Measurements from ENCODE around the gene SIL1. TPM values are rescaled to one million over a fixed set of nuclear protein-coding genes. Genes with fewer than 3 reads are reported as not detected.

SIL1 gene
- total and polyA plus RNA-seq, 2 donors (not counting 3 experiments of a cell fraction or from before 2014, with no cell fraction given) = 47.6 to 67.2 TPM

DNA sequence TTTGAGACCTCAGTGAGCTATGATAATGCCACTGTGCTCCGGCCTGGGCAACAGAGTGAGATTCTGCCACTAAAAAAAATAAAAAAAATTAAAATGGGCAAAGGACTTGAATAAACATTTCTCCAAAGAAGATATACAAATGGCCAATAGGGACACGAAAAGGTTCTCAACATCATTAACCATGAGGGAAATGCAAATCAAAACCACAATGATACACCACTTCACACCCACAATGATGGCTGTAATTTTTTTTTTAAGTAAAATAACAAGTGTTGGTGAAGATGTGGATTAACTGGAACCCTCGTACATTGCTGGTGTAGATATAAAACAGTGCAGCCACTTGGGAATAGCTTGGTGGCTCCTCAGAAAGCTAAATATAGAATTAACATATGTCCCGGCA is 68.0 kb downstream of the SIL1 start:
- TF ChIP-seq MYC (IDR thresholded peaks at IDR 0.05; ENCODE audit: low read depth, low read length) (no peak), GATA2 (IDR thresholded peaks at IDR 0.05; ENCODE audit: insufficient read depth, insufficient read length, low read depth, low read length) (no peak), JUN (IDR thresholded peaks at IDR 0.05; ENCODE audit: borderline replicate concordance, insufficient read depth, insufficient read length, low read depth) (no peak), POLR2AphosphoS5 (IDR thresholded peaks at IDR 0.05; ENCODE audit: insufficient read depth, low read depth, low read length) (no peak), FOS (IDR thresholded peaks at IDR 0.05; ENCODE audit: borderline replicate concordance, insufficient read depth, low read length) (no peak), POLR2A (IDR thresholded peaks at IDR 0.05; ENCODE audit: low read depth, low read length) (no peak)
- TF ChIP-seq, protein P1, sequence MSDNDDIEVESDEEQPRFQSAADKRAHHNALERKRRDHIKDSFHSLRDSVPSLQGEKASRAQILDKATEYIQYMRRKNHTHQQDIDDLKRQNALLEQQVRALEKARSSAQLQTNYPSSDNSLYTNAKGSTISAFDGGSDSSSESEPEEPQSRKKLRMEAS (IDR thresholded peaks at IDR 0.05; ENCODE audit: insufficient read depth, insufficient read length) = no peak
- intact Hi-C loops (cut with micrococcal nuclease) (no loop called here), dilution Hi-C loops (cut with MboI; ENCODE audit: extremely low pct_ligation_motif_present, low sequenced_read_pairs) (no loop called here)
- no peaks in the 10 kb centered on the region for H3K27me3 ChIP-seq (ENCODE audit: control insufficient read depth in 2 of 2, insufficient read depth in 2 of 2, low read length in 2 of 2)
- no peak for DNase-seq (ENCODE audit: low read depth, low spot score)
- POLR2A ChIA-PET = no interaction called here
- H2AFZ ChIP-seq (ENCODE audit: low read depth, low read length) = no peak overlapping the region
- H3K4me1 ChIP-seq (ENCODE audit: control insufficient read depth, extremely low read depth, insufficient read depth, low read length) = no peaks in the 10 kb centered on the region
- no peak for FAIRE-seq
- H4K20me1 ChIP-seq (replicated peaks; ENCODE audit: control insufficient read depth, extremely low read depth, insufficient read depth, low read length) = no peaks in the 10 kb centered on the region
- CTCF ChIA-PET = no interaction called here
- BruUV-seq (replicated peaks) = no TSS peak
- no peaks in the 10 kb centered on the region for H3K9me1 ChIP-seq (replicated peaks; ENCODE audit: control insufficient read depth, extremely low read depth, insufficient read depth, low read length)
- H3K27ac ChIP-seq (ENCODE audit: insufficient read depth, low read depth, low read length) = no peak overlapping the region
- no peak overlapping the region for H3K9ac ChIP-seq (replicated peaks; ENCODE audit: extremely low read depth, insufficient read depth, low read length)
- H3K36me3 ChIP-seq (ENCODE audit: control insufficient read depth in 2 of 2, extremely low read depth in 1 of 2, insufficient read depth in 2 of 2, low read length in 2 of 2) = no peaks in the 10 kb centered on the region
- no peaks in the 10 kb centered on the region for H3K79me2 ChIP-seq (ENCODE audit: control insufficient read depth, insufficient read depth, low read length)
- no peak overlapping the region for H3K4me3 ChIP-seq (replicated peaks in 1 of 3; ENCODE audit: insufficient read depth in 1 of 3, low read depth in 1 of 3, low read length in 3 of 3)
- no peak overlapping the region for H3K4me2 ChIP-seq (ENCODE audit: insufficient read depth, low read length)
- no peaks in the 10 kb centered on the region for H3K9me3 ChIP-seq (replicated peaks; ENCODE audit: control insufficient read depth, insufficient read depth, low read length)

GRCh38 chr5:139126711-139127111 is 71.5 kb downstream of the SIL1 start:
- no peak for DNase-seq (ENCODE audit: low read depth, low spot score)
- CTCF ChIA-PET = interaction anchor here (0.9 to 1.9 kb wide), 3 partner anchors 12 to 21 kb away, joined by 3 to 7 read pairs (median 3); no protein-coding TSS in a partner anchor

More at GRCh38 chr5:139126711-139127111, 71.5 kb downstream of the SIL1 start:
- no peak for FAIRE-seq
- TF ChIP-seq POLR2A (IDR thresholded peaks at IDR 0.05; ENCODE audit: low read depth, low read length) (no peak), GATA2 (IDR thresholded peaks at IDR 0.05; ENCODE audit: insufficient read depth, insufficient read length, low read depth, low read length) (no peak), MYC (IDR thresholded peaks at IDR 0.05; ENCODE audit: low read depth, low read length) (no peak), FOS (IDR thresholded peaks at IDR 0.05; ENCODE audit: borderline replicate concordance, insufficient read depth, low read length) (no peak), POLR2AphosphoS5 (IDR thresholded peaks at IDR 0.05; ENCODE audit: insufficient read depth, low read depth, low read length) (no peak), JUN (IDR thresholded peaks at IDR 0.05; ENCODE audit: borderline replicate concordance, insufficient read depth, insufficient read length, low read depth) (no peak), EZH2 (IDR thresholded peaks at IDR 0.05; ENCODE audit: borderline replicate concordance, low read depth, low read length, severe bottlenecking) (no peak)
- TF ChIP-seq, protein P2, sequence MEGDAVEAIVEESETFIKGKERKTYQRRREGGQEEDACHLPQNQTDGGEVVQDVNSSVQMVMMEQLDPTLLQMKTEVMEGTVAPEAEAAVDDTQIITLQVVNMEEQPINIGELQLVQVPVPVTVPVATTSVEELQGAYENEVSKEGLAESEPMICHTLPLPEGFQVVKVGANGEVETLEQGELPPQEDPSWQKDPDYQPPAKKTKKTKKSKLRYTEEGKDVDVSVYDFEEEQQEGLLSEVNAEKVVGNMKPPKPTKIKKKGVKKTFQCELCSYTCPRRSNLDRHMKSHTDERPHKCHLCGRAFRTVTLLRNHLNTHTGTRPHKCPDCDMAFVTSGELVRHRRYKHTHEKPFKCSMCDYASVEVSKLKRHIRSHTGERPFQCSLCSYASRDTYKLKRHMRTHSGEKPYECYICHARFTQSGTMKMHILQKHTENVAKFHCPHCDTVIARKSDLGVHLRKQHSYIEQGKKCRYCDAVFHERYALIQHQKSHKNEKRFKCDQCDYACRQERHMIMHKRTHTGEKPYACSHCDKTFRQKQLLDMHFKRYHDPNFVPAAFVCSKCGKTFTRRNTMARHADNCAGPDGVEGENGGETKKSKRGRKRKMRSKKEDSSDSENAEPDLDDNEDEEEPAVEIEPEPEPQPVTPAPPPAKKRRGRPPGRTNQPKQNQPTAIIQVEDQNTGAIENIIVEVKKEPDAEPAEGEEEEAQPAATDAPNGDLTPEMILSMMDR (IDR thresholded peaks at IDR 0.05; ENCODE audit: extremely low read depth in 1 of 2, insufficient read depth in 1 of 2, low read depth in 1 of 2, low read length in 2 of 2) = no peak
- TF ChIP-seq, protein P1 (IDR thresholded peaks at IDR 0.05; ENCODE audit: insufficient read depth, insufficient read length) = no peak
- H3K4me3 ChIP-seq (replicated peaks in 1 of 3; ENCODE audit: insufficient read depth in 1 of 3, low read depth in 1 of 3, low read length in 3 of 3) = no peak overlapping the region
- H3K79me2 ChIP-seq (ENCODE audit: control insufficient read depth, insufficient read depth, low read length) = no peaks in the 10 kb centered on the region
- H4K20me1 ChIP-seq (replicated peaks; ENCODE audit: control insufficient read depth, extremely low read depth, insufficient read depth, low read length) = no peaks in the 10 kb centered on the region
- dilution Hi-C loops (cut with MboI; ENCODE audit: extremely low pct_ligation_motif_present, low sequenced_read_pairs) = no loop called here
- no peaks in the 10 kb centered on the region for H3K9me3 ChIP-seq (replicated peaks; ENCODE audit: control insufficient read depth, insufficient read depth, low read length)
- POLR2A ChIA-PET = no interaction called here
- H3K36me3 ChIP-seq (ENCODE audit: control insufficient read depth in 2 of 2, extremely low read depth in 1 of 2, insufficient read depth in 2 of 2, low read length in 2 of 2) = no peaks in the 10 kb centered on the region
- no peak overlapping the region for H2AFZ ChIP-seq (ENCODE audit: low read depth, low read length)
- no peak overlapping the region for H3K27ac ChIP-seq (ENCODE audit: insufficient read depth, low read depth, low read length)
- no peak overlapping the region for H3K9ac ChIP-seq (replicated peaks; ENCODE audit: extremely low read depth, insufficient read depth, low read length)
- no peaks in the 10 kb centered on the region for H3K4me1 ChIP-seq (ENCODE audit: control insufficient read depth, extremely low read depth, insufficient read depth, low read length)
- no peak overlapping the region for H3K4me2 ChIP-seq (ENCODE audit: insufficient read depth, low read length)
- H3K9me1 ChIP-seq (replicated peaks; ENCODE audit: control insufficient read depth, extremely low read depth, insufficient read depth, low read length) = no peaks in the 10 kb centered on the region
- no peaks in the 10 kb centered on the region for H3K27me3 ChIP-seq (ENCODE audit: control insufficient read depth in 2 of 2, insufficient read depth in 2 of 2, low read length in 2 of 2)
- intact Hi-C loops (cut with micrococcal nuclease) = no loop called here
- BruUV-seq (replicated peaks) = no TSS peak
